Activated CD4-positive, CD25-positive, alpha-beta regulatory T cell (primary cell): ENCODE results near the gene PCDHA6.
"Not testable (repeated sequence)": the region's sequence is repeated elsewhere in the genome, so short reads cannot be mapped to it uniquely, and the experiment has no call there.

Source experiments
- DNase-seq, 4 experiments: peaks; one replicate each; lab custom pipeline; 2025; lab: John Stamatoyannopoulos, UW

PCDHA6 gene

GRCh38 chr5:140862441-140863295 lies 34.9 kb downstream of the PCDHA6 start:
- no peak for DNase-seq

- no peak for DNase-seq
These were observed 41.2 kb downstream of the PCDHA6 start, which contains the start of gene PCDHA11 for GRCh38 chr5:140868721-140869554. Gene PCDHA11 (plus strand): TSS chr5:140868957. CDS start chr5:140869104, 147 bp downstream.

- no peak for DNase-seq
These were observed 41.8 kb downstream of the PCDHA6 start for GRCh38 chr5:140869555-140869886.

- no peak for DNase-seq
These were observed 42.8 kb downstream of the PCDHA6 start for GRCh38 chr5:140870221-140871201.

GRCh38 chr5:140875085-140876065 lies 47.6 kb downstream of the PCDHA6 start, which contains the start of gene PCDHA12:
Gene PCDHA12 (plus strand): TSS chr5:140875308. CDS start chr5:140875473, 165 bp downstream.
- no peak for DNase-seq

GRCh38 chr5:140876541-140877261 lies 48.9 kb downstream of the PCDHA6 start:
- DNase-seq: not testable (repeated sequence)

GRCh38 chr5:140877262-140877581 lies 49.5 kb downstream of the PCDHA6 start:
- DNase-seq: no peak
